Inflammatory macrophage treated with lipopolysaccharide for 4 hours (primary cell): ENCODE measurements around the gene MRPL34.
"Not testable (repeated sequence)": the region's sequence is repeated elsewhere in the genome, so short reads cannot be mapped to it uniquely, and the experiment has no call there.

Experiments used
- DNase-seq: peaks from one replicate; pipeline ENCODE4 v3.0.0-alpha.2; 2020

MRPL34 gene

GRCh38 chr19:17286263-17286662 lies 19.4 kb upstream of the MRPL34 start:
- no peak for DNase-seq

DNA sequence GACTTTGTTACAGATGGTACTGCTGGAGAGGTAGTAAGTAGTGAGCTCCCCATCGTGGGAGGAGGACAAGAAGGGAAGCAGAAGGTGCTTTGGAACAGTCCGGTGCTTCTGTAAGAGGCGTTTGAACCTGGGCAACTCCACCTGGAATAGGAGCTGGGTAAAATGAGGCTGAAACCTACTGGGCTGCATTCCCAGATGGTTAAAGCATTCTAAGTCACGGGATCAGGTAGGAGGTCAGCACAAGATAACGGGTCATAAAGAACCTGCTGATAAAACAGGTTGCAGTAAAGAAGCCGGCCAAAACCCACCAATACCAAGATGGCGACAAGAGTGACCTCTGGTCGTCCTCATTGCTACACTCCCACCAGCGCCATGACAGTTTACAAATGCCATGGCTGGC lies 18.9 kb upstream of the MRPL34 start:
- no peak for DNase-seq

DNA sequence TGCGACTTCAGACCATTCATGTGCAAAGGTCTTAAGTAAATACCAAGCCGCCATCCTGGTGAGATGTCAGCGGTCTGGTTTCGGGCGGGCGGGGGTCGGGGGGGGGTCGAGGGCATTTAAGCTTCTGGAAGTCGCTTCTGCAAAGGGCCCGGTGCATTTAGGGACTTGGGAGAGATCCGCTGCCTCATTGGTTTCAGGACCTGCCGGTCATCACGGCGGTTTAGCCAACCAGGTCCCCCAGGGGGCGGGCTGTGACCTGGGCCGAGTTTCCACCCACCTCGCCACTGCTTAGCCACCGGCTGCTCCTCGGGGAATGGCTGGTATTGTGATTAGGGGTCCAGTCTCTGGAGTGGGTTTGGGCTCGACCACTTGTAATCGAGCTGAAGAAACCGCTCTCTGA lies 16.2 kb upstream of the MRPL34 start:
- peak; percentile 81 for DNase-seq

- peak; percentile 85 for DNase-seq
Measured at GRCh38 chr19:17292301-17293074, 13.2 kb upstream of the MRPL34 start.

GRCh38 chr19:17293605-17294004 lies 12.1 kb upstream of the MRPL34 start:
- DNase-seq: no peak

GRCh38 chr19:17294051-17294891 lies 11.4 kb upstream of the MRPL34 start:
- DNase-seq: peak; percentile 30

GRCh38 chr19:17295551-17295950 lies 10.1 kb upstream of the MRPL34 start:
- DNase-seq: not testable (repeated sequence)

- peak; percentile 20 for DNase-seq
Measured at GRCh38 chr19:17296273-17296672, 9.4 kb upstream of the MRPL34 start.

GRCh38 chr19:17296976-17297375 lies 8.7 kb upstream of the MRPL34 start:
- DNase-seq: no peak

- DNase-seq: no peak
Measured at GRCh38 chr19:17300992-17301619, 4.6 kb upstream of the MRPL34 start.

GRCh38 chr19:17302391-17303166 lies 3.1 kb upstream of the MRPL34 start:
- DNase-seq: peak; percentile 52

DNA sequence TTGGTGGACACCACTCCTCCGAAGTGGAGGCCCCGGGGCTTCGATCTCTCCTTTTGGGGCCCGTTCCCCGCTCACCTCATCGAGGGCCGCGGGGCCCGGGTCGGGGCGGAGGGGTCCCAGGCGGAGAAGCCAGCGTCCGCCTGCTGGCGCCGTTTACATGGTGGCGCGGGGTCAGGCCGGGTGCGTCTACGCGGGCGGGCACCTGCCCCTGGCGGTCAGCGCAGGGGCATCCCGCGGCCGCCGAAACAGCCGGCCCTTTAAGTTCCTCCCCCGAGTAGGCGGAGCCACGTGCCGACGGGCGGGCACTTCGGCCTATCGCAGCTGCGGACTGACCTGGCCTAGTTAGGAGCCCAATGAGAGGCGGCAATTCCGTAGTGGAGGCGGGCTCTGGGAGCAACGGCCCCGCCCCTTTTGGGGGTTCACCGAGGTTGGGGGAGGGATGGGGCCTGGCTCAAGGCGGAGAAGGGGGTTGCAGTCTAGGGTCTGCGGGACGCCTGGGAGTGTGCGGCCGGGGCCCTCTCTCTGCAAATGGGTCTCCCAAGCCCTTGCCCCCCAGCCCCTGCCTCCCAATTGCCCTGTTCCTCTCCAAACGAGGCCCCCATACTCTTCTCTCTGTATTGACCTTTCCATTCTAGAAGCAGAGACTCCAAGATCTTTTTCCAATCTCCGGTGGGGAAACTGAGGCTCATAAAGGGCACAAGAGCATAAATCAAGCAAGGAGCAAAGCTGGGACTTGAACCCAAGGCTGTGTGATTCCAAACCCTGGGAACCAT lies 2.3 kb upstream of the MRPL34 start, which contains the start of gene ABHD8:
Gene ABHD8 (minus strand): TSS at position 259 of the 773 bp plus-strand sequence. CDS start 1,809 bp downstream, outside the sequence.
- peak; percentile 97 for DNase-seq

DNA sequence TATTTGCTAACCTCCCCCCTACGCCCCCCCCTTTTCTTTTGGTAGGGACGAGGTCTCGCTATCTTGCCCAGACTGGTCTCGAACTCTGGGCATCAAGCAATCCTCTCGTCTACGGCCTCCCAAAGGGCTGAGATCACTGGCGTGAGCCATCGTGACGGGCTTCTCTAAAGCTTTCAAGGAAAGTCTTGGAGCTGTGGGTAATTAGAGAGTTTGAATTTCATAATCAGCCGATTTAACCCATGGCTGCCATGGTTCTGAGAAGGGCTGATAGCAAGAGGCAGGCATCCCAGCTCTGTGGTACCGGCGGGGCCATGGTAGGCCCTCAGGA lies 1.8 kb upstream of the MRPL34 start:
- DNase-seq: no peak

- no peak for DNase-seq
Measured at GRCh38 chr19:17304386-17305215, 1.1 kb upstream of the MRPL34 start.

GRCh38 chr19:17305216-17305516 lies 506 bp upstream of the MRPL34 start:
- DNase-seq: no peak

- DNase-seq: no peak
Measured at GRCh38 chr19:17306285-17306714, 628 bp downstream of the MRPL34 start.

DNA sequence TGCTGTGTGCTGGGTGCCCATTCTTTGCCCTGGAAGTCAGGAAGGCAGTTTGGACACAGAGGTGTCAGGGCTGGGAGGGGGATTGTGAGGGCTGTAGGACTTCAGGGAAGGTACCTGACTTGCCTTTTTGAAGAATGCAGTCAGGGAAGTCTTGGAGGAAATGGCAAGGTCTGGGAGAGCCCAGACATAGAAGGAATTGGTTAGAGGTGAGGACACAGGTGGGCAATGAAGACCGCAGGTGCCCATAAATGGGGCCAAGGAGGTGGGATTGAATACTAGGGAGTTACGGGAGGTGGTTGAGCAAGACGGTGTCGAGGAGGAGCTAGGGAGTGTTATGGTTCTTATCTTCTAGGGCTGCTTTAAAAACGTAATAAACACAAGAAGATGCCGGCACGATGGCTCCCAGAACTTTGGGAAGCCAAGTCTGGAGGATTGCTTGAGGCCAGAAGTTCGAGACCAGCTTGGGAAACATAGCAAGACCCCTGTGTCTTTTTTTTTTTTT lies 2.3 kb downstream of the MRPL34 start:
- DNase-seq: no peak

GRCh38 chr19:17309198-17309964 lies 3.7 kb downstream of the MRPL34 start, which contains the start of gene DDA1:
Gene DDA1 (plus strand): TSS chr19:17309563. CDS start chr19:17309655, 92 bp downstream.
- DNase-seq: peak; percentile 100

- DNase-seq: no peak
Measured at GRCh38 chr19:17309965-17310461, 4.3 kb downstream of the MRPL34 start.
